Nucleus accumbens (tissue), 56 donors: Measurements from ENCODE around the gene PKD2L2.
"Not testable (repeated sequence)": the region's sequence is repeated elsewhere in the genome, so short reads cannot be mapped to it uniquely, and the experiment has no call there.

ENCODE experiments used
- DNase-seq, 56 donors: peaks; one replicate each; lab custom pipeline; 2025; lab: John Stamatoyannopoulos, UW

PKD2L2 gene

DNA sequence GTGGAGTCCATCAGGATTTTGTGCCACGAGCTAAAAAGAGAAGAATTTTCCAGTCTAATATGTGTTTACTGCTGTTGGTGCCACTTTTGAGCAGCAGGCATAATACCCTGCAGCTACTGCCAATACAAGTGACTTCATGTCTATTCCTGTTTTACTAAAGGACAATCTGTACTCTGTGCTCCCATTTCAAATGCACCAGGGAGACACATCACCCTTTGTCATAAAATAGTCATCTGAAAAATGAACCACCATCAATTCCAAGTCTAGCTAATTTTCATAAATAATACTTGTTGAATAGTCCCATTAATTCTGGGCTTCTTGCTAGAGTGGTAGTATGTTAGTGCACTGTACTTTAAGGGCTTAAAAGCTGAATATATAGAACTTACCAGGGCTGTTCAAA lies 8.9 kb upstream of the PKD2L2 start:
- DNase-seq, result peak in 10 of 56 donors; percentile 14 to 55 (median 40)

DNA sequence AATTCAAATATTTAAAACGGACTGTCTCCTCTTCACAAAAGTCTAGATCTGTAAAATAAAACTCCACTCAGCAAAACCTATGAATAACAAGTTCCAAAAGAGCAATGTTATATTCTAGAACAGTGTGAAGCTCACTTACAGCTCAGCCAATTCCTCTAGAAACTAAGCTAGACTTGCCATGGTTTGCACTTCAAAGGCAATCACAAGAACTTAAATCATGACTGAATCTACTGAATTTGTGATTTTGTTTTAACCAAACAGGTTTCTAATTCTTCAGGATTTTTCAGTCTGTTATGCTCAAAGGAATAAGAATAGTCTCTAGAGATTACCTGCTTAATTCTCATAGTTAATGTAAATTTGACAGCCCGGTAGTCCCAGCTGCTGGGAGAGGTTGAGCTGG lies 1.4 kb upstream of the PKD2L2 start:
- no peak for DNase-seq

DNA sequence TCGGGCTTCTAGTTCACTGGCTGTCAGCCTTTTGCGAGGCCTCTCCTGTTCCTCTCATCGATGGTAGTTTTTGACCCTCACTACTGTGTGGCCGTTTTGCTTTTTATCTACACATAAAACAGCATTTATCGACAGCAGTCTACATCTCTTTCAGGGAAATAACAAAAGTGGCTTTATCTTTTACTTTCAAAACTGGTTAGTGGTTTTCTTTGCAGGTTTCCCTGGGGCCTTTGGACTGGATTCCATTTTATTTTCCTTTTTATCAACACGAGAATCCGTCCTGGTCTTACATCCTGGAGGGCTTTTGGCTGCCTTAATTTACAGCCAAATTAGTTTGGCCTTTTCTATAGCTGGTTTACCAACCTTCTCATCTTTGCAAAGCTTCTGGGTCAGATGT lies 793 bp upstream of the PKD2L2 start:
- DNase-seq, result no peak

DNA sequence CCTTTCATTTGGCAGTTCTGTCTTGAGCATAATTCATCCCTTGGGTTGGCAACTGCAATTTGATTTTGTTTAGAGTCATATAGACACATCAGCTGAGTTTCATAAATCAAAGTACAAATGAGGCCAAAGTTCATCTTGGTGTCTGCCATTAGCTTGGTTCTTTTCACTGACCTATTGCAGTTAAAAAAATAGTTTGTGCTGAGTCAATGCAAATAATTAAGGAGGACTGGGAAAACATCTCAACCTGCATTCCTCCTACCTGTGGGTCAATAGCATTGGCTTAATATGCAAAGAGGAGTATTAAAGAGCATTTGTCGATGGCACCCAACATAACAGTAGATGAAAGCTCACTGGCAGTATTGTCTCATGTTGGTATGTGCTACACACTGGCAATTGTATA lies 1.6 kb downstream of the PKD2L2 start:
- DNase-seq, result no peak

DNA sequence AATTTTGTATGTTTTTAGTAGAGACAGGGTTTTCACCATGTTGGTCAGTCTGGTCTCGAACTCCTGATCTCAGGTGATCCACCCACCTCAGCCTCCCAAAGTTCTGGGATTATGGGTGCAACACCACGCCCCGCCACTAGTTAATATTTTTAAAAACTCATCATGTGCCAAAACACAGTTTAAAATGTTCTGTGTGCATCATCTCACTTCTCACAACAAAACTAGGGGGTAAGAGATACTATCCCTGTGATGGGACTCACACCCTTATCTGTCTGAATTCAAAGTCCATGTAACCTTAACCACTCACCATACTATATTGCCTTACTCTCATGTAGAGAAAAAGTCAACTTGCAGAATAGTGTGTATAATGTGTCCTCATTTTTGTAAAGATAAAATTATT lies 2.6 kb downstream of the PKD2L2 start:
- no peak for DNase-seq

DNA sequence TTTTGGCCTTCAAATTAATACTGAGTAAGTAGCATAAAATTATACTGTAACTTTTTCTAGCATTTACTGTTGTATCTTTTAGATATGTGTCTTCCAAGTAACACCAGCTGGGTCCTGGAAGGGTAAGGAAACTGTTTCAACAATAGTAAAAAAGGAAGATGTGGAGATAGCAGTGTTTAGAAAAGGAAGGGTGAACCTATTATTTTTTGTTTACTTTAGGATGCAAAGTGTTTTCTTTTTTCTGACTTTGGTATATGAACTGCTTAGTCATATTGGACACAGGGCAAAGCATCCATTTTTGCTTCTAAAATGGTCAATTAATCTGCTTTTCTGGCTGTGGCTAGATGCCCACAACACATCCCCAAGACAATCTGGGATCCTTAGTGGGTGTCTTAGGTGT lies 5.3 kb downstream of the PKD2L2 start:
- no peak for DNase-seq

DNA sequence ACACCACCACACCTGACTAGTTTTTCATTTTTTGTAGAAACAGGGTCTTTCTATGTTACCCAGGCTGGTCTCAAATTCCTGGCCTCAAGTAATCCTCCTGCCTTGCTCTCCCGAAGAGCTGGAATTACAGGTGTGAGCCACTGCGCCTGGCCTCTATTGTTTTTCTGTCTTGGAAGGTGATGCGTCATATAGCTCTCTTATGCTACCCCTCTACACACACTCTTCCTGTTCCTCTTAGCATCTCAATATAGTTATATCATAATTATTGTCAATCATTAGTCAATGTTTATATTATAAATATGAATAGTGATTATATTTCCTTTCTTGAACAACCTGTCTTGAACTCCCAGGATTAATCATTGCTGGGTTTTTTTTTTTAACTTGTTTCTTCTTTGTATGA lies 7.3 kb downstream of the PKD2L2 start:
- DNase-seq, result no peak

DNA sequence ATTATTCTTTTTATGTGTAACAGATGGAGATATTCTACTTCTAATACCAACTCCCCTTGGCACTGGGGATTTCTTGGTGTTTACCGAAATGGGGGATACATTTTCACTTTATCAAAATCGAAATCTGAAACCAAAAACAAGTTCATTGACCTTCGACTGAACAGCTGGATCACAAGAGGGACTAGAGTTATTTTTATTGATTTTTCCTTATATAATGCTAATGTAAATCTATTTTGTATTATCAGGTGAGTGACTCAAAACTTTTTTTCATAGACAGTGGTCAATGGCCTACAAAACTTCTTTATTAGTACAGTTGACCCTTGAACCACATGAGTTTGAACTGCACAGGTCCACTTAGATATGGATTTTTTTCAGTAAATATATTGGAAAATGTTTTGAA lies 10.2 kb downstream of the PKD2L2 start:
- no peak for DNase-seq

DNA sequence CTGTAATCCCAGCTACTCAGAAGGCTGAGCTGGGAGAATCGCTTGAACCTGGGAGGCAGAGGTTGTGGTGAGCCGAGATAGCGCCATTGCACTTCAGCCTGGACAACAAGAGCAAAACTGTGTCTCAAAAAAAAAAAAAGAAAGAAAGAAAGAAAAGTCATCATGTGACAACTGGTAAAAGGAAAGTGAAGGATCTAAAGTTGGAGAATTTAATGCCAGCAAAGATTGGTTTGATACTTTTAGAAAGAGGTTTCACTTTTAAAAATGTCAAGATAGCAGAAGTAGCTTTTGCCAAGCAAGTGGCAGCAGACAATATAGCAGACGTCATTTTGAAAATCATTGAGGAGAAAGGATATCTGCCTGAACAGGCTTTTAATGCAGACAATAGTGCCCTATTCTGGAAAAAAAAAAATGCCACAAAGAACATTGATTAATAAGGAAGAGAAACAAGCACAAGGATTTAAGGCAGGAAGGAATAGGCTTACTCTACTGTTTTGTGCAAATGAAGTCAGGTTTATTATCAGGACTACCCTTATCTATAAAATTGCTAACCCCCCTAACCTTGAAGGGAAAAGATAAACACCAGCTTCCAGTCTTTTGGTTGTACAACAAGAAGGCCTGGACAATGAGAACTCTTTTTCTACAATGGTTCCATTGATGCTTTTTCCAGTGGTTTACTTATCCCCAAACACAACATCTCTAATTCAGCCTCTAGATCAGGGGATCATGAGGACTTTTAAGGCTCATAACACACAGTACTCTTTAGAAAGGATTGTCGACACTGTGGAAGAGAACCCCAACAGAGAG lies 12.0 kb downstream of the PKD2L2 start:
- DNase-seq, result peak in 1 of 56 donors; percentile 9

DNA sequence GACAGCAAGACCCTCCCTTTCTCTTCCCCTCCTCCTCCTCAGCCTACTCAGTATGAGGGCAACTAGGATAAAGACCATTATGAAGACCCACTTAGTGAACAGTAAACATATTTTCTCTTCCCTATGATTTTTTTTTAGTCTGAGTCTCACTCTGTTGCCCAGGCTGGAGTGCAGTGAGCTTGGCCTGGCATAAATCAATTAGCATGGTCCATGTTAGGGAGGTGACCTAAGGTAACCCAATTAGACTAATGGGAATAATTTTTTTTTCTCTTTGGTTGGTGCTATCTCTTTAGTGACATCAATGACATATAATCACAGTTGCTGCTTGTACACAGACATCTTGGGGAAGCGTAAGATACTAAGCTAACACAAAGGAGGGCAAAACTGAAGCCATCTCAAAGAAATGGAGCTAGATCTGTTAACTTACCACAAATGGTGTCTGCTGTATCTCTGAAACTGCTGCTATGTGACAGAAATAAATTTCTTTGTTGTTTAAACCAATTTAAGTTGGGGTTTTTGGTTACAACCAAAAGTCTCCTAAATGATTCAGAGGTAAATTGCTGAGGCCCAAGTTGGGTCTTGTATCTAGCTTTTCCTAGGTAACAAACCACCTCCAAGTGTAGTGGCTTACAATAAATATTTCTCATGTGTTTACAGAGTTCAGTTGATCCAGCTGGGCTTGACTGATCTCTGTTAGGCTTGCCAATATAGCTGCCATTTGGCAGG lies 13.3 kb downstream of the PKD2L2 start:
- no peak for DNase-seq

DNA sequence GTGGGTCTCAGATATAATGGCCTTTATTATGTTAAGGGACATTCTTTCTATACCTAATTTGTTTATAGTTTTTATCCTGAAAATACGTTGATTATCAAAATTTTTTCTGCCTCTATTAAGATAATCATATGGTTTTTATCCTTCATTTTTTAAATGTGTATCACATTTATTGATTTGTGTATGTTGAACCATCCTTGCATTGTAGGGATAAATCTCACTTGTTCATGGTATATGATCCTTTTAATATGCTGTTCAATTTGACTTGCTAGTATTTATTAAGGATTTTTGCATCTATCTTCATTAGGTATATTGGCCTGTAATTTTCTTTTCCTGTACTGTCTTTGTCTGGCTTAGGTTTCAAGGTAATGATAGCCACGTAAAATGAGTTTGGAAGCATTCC lies 25.5 kb downstream of the PKD2L2 start:
- DNase-seq, result no peak

DNA sequence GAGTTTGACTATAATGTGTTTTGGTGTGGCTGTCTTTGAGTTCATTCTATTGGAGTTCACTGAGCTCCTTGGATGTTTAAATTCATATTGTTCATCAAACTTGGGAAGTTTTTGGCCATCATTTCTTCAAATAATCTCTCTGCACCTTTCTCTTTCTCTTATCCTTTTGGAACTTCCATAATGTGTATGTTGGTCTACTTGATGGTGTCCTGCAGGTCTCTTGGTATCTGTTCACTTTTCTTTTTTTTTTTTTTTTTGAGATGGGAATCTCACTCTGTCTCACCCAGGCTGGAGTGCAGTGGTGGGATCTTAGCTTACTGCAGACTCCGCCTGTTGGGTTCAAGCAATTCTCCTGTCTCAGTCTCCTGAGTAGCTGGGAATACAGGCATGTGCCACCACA lies 27.7 kb downstream of the PKD2L2 start:
- DNase-seq, result no peak

DNA sequence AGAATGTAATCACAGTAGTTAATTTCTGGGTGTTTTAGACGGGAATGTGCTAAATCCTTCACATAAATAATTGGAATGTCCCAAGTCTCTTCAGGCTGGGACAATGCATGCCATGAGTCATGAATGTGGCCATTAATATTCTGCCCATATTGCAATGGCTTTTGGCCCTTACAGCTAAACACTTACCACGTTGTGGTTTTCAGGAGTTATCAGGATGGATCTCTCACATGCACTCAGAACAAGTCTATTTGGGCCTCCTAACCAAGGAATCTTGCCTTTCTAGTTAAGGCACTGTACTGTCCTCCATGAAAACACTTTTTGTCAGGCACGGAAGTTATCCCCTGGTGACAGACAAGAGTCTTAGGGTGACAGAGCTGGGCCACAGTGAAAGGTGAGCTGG lies 32.7 kb downstream of the PKD2L2 start:
- DNase-seq, result peak in 1 of 56 donors; percentile 18

DNA sequence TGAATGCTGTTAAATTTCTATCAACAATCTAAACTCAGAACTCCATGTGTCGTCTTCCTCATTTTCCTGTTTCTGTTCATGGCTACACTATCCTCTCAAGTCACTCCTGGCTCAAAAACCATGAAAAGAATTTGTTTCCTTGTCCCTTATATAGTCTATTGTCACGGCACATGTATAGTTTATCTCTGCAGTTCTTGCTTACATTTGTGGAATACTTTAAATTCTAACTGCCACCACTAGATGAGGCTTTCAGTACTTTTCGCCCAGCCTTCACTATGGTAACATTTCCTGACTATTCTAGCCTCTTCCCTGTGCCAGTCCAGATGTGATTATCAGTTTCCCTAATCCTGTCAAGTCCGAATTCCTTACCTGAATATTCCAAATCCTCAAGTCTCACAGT lies 34.6 kb downstream of the PKD2L2 start:
- no peak for DNase-seq

DNA sequence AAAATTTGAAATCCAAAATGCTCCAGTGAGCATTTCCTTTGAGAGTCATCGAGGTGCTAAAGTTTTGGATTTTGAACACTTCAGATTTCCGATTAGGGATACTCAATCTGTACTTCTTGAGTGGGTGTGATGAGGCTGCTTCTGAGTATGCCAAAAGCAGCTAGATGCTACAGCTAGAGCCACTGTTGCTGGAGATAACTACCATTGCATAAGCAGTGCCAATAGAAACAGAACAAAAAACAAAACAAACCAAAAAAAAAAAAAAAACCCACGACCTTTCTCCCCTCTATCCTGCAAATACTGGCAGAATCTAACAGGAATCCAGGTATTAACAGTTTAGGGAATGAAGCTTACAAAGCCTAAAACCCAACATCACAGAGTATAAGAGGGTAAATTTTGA lies 43.5 kb downstream of the PKD2L2 start:
- DNase-seq, result no peak

DNA sequence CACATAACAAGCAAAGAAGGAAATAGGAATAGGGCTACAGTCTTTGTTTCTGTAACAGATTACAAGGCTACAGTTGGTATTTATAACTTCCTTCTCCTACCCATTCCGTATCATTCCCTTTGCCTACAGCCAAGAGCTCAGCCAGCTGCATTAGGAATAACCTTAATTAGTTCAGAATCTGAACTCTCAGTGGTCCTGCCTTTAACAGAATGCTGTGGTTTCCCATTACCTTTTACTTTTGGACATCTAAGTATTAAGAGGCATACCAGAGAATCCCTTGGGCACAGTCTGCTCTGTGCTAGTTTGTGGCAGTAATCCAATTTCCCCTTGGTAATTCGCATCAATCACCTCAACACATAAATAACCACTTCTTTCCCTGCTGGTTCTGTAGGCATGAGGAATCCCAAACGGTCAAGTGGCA lies 44.2 kb downstream of the PKD2L2 start:
- DNase-seq, result no peak

DNA sequence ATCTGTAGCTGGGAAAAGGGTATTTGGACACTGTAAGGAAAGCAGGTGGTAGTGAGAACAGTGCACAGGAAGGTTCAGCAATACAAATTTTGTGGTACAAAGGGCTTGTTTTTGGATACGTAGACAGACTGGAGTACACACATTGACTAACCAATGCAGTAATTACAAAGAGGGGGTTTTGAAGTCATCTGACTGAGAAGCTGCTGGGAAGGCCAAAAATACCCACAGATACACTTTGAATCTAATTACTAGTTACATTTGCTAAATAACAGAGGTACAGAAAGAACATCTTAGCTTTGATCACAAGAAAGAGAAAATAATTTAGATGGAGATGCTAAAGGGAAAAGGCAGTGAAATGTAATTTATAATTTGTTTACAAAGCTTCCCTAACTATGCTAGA lies 45.9 kb downstream of the PKD2L2 start:
- DNase-seq, result no peak

DNA sequence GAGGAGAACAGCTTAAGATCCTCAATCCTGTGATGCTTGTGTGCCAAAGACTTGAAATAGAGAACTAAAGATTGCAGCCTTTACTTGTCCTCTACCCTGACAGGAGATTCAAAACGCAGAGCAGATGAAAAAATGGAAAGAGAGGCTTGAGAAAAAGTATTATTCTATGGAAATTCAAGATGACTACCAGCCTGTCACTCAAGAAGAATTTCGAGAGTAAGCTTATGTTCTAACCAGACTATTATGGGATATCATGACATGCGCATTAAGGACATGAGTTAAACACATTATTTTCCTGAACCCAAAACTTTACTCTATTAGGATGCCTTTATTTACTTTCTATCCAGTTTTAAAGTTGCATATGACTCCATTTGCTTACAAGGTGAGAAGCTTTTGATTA lies 46.4 kb downstream of the PKD2L2 start:
- no peak for DNase-seq

DNA sequence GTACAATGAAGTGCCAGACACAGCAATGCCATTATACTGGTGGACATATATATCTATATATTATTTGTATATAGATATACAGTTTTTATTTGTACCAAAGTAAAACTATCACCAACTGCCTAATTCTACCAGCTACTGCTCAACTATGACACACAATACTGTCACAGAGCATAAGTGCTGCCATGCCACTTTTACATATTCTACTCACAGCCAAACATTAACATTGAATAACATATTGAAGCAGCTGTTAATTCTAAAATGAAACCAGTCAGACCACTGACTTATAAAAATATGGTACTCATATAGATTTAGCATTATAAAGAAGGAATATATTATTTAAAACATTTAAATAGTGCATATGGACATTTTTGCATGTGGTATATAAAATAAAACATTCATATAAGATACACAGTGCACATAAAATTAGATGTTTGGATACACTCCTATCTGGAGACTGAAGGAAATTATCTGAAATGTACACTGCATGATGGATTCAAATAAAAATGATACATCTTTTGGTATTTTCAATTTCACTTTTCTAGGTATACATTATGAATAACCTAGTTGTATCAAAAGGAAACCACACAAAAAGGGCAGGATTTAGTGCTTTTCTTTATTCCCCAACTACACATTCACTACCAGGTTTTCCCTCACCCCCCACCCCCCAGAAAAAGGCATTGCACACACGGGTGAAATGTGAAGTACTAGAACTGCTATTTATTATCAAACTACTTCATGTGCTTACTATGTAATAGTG lies 48.9 kb downstream of the PKD2L2 start:
- no peak for DNase-seq

DNA sequence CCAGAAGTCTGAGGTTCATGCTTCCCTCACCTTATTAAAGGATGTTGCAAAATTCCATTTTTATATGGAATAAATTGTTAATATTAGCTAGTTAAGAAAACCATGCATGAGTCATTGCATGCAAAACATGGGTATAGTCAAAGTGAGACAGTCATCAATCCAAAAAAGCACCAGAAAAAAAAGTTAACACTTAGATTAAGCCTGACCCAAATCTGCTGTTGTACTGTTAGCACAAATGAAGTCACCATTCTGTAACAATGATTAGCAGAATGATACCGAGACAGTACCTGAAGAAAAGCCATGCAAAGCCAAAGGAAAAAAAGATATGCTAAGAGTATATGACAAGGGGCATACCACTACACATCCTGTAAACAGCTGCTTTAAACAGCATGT lies 49.5 kb downstream of the PKD2L2 start:
- no peak for DNase-seq

DNA sequence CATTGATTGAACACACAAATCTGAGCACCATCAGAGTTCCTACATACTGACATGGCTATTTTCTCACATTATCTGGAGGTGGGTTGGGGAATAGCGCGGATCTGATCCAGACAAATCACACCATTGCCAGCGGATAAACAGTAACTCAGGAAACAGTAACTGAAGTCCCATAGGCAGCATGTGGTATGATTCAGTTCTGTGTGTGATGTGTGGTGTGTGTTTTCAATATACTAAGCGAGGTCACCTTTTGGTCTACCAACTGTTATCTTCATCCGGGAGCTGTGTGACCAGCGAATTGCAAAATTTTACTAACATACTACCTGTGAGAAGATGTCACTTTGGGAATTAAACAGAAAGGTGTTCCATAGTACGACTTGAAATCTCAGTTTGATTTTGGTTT lies 50.1 kb downstream of the PKD2L2 start:
- DNase-seq, result no peak

DNA sequence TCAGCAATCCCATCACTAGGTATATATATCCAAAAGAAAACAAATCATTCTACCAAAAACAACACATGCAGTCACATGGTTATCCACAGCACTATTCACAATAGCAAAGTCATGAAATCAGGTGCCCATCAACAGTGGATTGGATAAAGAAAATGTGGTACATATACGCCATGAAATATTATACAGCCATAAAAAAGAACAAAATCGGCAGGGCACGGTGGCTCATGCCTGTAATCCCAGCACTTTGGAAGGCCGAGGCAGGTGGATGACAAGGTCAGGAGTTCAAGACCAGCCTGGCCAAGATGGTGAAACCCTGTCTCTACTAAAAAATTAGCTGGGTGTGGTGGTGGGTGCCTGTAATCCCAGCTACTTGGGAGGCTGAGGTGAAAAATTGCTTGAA lies 55.0 kb downstream of the PKD2L2 start:
- DNase-seq, result not testable (repeated sequence)
